IMR-90 (cell line): ENCODE data around the gene RHOB. TPM values are rescaled to one million over a fixed set of nuclear protein-coding genes. Genes with fewer than 3 reads are reported as not detected.

Source experiments
- ATAC-seq: fragments of 200-7000 bp; cut with Tn5 transposase; 2 replicates; pipeline ENCODE4 v1.9.1; 2020; ENCODE audit warnings: low read depth, mild to moderate bottlenecking, moderate library complexity
- BruUV-seq: library from RNA; stranded (reverse); fragments of 400-500 nt; replicated peaks from 2 replicates; lab custom pipeline; 2021; lab: Mats Ljungman, UMichigan
- CTCF ChIA-PET: fragments of 300-600 bp; formaldehyde crosslinking; extraction: SDS; loops from one replicate; lab custom pipeline; 2021; ENCODE audit warnings: antibody characterized with exemption; lab: Yijun Ruan, JAX
- POLR2A ChIA-PET: fragments of 300-600 bp; sonication (Branson Sonifier 250); formaldehyde crosslinking; loops from one replicate; lab custom pipeline; 2022; ENCODE audit warnings: antibody characterized with exemption; ENCODE audit not compliant: unreplicated experiment; lab: Charles Lee
- DNase-seq: peaks from one replicate; pipeline ENCODE4 v3.0.0; 2013
- H2AFZ ChIP-seq: replicated peaks from 2 replicates; pipeline ENCODE3; 2013; ENCODE audit warnings: low read length, mild to moderate bottlenecking; ENCODE audit not compliant: poor library complexity
- H2AK5ac ChIP-seq: 2 replicates; pipeline ENCODE4 v1.6.1; 2013; ENCODE audit warnings: low read depth, low read length, inconsistent platforms
- H2AK9ac ChIP-seq: replicated peaks from 2 replicates; pipeline ENCODE3; 2013; ENCODE audit warnings: mild to moderate bottlenecking, low read depth, low read length, moderate library complexity; ENCODE audit not compliant: poor library complexity
- H2BK120ac ChIP-seq: 2 replicates; pipeline ENCODE4 v1.6.1; 2013; ENCODE audit warnings: low read depth, low read length, inconsistent platforms
- H2BK15ac ChIP-seq: 3 replicates; pipeline ENCODE4 v1.6.1; 2013; ENCODE audit warnings: low read depth, low read length, inconsistent platforms
- H2BK20ac ChIP-seq: 2 replicates; pipeline ENCODE4 v1.6.1; 2013; ENCODE audit warnings: low read depth, mild to moderate bottlenecking, inconsistent platforms, low read length, moderate library complexity
- H2BK5ac ChIP-seq: 2 replicates; pipeline ENCODE4 v1.6.1; 2013; ENCODE audit warnings: mild to moderate bottlenecking, low read depth, low read length, inconsistent platforms; ENCODE audit not compliant: poor library complexity, severe bottlenecking
- H3K14ac ChIP-seq: replicated peaks from 2 replicates; pipeline ENCODE4 v1.6.1; 2013; ENCODE audit warnings: low read depth, low read length, inconsistent platforms
- H3K18ac ChIP-seq: 2 replicates; pipeline ENCODE4 v1.6.1; 2013; ENCODE audit warnings: low read depth, low read length, control low read depth
- H3K23ac ChIP-seq: 2 replicates; pipeline ENCODE4 v1.6.1; 2013; ENCODE audit warnings: low read depth, low read length, inconsistent platforms
- H3K27ac ChIP-seq: 2 replicates; pipeline ENCODE4 v1.5.1; 2013; ENCODE audit warnings: mild to moderate bottlenecking, control low read depth, low read length; ENCODE audit not compliant: insufficient read depth
- H3K27me3 ChIP-seq: 2 replicates; pipeline ENCODE4 v1.6.1; 2013; ENCODE audit warnings: low read length; ENCODE audit not compliant: control insufficient read depth, insufficient read depth
- H3K36me3 ChIP-seq: 2 replicates; pipeline ENCODE4 v1.6.1; 2013; ENCODE audit warnings: low read length, mixed read lengths; ENCODE audit not compliant: control insufficient read depth, insufficient read depth
- H3K4ac ChIP-seq: 2 replicates; pipeline ENCODE4 v1.6.1; 2013; ENCODE audit warnings: low read depth, low read length, inconsistent platforms
- H3K4me1 ChIP-seq: 2 replicates; pipeline ENCODE4 v1.6.1; 2013; ENCODE audit warnings: low read length, mixed read lengths; ENCODE audit not compliant: control insufficient read depth, insufficient read depth
- H3K4me2 ChIP-seq: 2 replicates; pipeline ENCODE4 v1.6.1; 2013; ENCODE audit warnings: low read depth, mild to moderate bottlenecking, control low read depth, low read length, moderate library complexity
- H3K4me3 ChIP-seq: 2 replicates; pipeline ENCODE4 v1.5.1; 2013; ENCODE audit warnings: low read depth, mild to moderate bottlenecking, control low read depth, low read length, moderate library complexity; ENCODE audit not compliant: insufficient read depth
- H3K56ac ChIP-seq: 2 replicates; pipeline ENCODE4 v1.6.1; 2013; ENCODE audit warnings: low read length, inconsistent platforms; ENCODE audit not compliant: insufficient read depth; ENCODE audit errors: extremely low read depth
- H3K79me1 ChIP-seq, 2 experiments: 2 replicates each; pipeline ENCODE4 v1.6.1; 2013; ENCODE audit warnings: low read length in 2 of 2, inconsistent platforms in 1 of 2, low read depth in 1 of 2
- H3K9ac ChIP-seq: 2 replicates; pipeline ENCODE4 v1.6.1; 2013; ENCODE audit warnings: low read depth, low read length, control low read depth
- H3K9me1 ChIP-seq: 2 replicates; pipeline ENCODE4 v1.6.1; 2013; ENCODE audit warnings: low read length, inconsistent platforms; ENCODE audit not compliant: insufficient read depth
- H3K9me3 ChIP-seq: 2 replicates; pipeline ENCODE4 v1.6.1; 2013; ENCODE audit warnings: low read length; ENCODE audit not compliant: control insufficient read depth, insufficient read depth
- H4K20me1 ChIP-seq: 2 replicates; pipeline ENCODE4 v1.6.1; 2013; ENCODE audit warnings: low read length, inconsistent platforms; ENCODE audit not compliant: insufficient read depth
- H4K5ac ChIP-seq: 2 replicates; pipeline ENCODE4 v1.6.1; 2013; ENCODE audit warnings: mild to moderate bottlenecking, low read depth, low read length, control low read depth
- H4K8ac ChIP-seq, 2 experiments: 2 replicates each; pipeline ENCODE4 v1.6.1; 2013; ENCODE audit warnings: low read depth in 2 of 2, low read length in 2 of 2, control low read depth in 1 of 2, inconsistent platforms in 1 of 2
- H4K91ac ChIP-seq: 2 replicates; pipeline ENCODE4 v1.6.1; 2013; ENCODE audit warnings: low read depth, low read length, inconsistent platforms; ENCODE audit not compliant: insufficient read depth
- CEBPB ChIP-seq: IDR thresholded peaks from 2 replicates; pipeline ENCODE4 v1.6.1; 2012; ENCODE audit warnings: low read depth, low read length, improper control_type of control experiment
- ELK1 ChIP-seq: fragments of 150-350 bp; IDR thresholded peaks from 2 replicates; pipeline ENCODE4 v1.6.1; 2016; ENCODE audit warnings: low read depth, mild to moderate bottlenecking, low read length, moderate library complexity, borderline replicate concordance
- MAFK ChIP-seq: IDR thresholded peaks from 2 replicates; pipeline ENCODE4 v1.6.1; 2012; ENCODE audit warnings: low read depth, low read length, improper control_type of control experiment
- MAZ ChIP-seq: IDR thresholded peaks from 2 replicates; pipeline ENCODE4 v1.6.1; 2012; ENCODE audit warnings: low read depth, mild to moderate bottlenecking, low read length, improper control_type of control experiment, moderate library complexity, borderline replicate concordance
- MXI1 ChIP-seq: IDR thresholded peaks from 2 replicates; pipeline ENCODE4 v1.6.1; 2012; ENCODE audit warnings: low read depth, mild to moderate bottlenecking, low read length, moderate library complexity, borderline replicate concordance
- NFE2L2 ChIP-seq: fragments of 150-350 bp; IDR thresholded peaks from 2 replicates; pipeline ENCODE4 v1.6.1; 2016; ENCODE audit warnings: low read depth, mild to moderate bottlenecking, low read length
- RCOR1 ChIP-seq: IDR thresholded peaks from 2 replicates; pipeline ENCODE4 v1.6.1; 2012; ENCODE audit warnings: mild to moderate bottlenecking, low read length, improper control_type of control experiment; ENCODE audit not compliant: insufficient replicate concordance
- SMC3 ChIP-seq: fragments of 150-350 bp; IDR thresholded peaks from 2 replicates; pipeline ENCODE4 v1.6.1; 2016; ENCODE audit warnings: low read depth, mild to moderate bottlenecking, antibody characterized with exemption, low read length, moderate library complexity
- WGBS, 2 experiments: methylation state at CpG; one replicate each; pipeline versions ENCODE4 v1.1.5 to v1.1.7; 2013; ENCODE audit warnings: missing lambda C conversion rate in 2 of 2; ENCODE audit not compliant: insufficient read length in 1 of 2; ENCODE audit errors: extremely low coverage in 2 of 2; 5-methylcytosine and 5-hydroxymethylcytosine counted together
- dilution Hi-C: fragments of 300-500 bp; cut with HindIII; formaldehyde crosslinking; loops from one replicate; pipeline ENCODE4 v1.14.3; 2018; ENCODE audit warnings: low sequenced_read_pairs; ENCODE audit not compliant: unreplicated experiment
- in situ Hi-C: fragments of 300-500 bp; cut with MboI; formaldehyde crosslinking; loops from 3 replicates; pipeline ENCODE4 v1.14.3; 2019; ENCODE audit warnings: low sequenced_read_pairs, inconsistent platforms, mixed read lengths
- intact Hi-C: fragments of 100-400 bp; cut with micrococcal nuclease; formaldehyde crosslinking; loops from 2 replicates; pipeline ENCODE4 v1.10.0; 2022
- polyA plus RNA-seq, 3 experiments: library from polyadenylated mRNA; depleted of rRNA; stranded (reverse); fragments of >200 nt; gene quantifications; 2 replicates each; pipeline ENCODE4 v1.2.3, GENCODE V29; 2012; ENCODE audit warnings: low replicate concordance in 1 of 3
- total RNA-seq: library from RNA; depleted of rRNA; stranded (reverse); fragments of >200 nt; gene quantifications from 2 replicates; pipeline ENCODE4 v1.2.3, GENCODE V29; 2012

The RHOB gene
- total and polyA plus RNA-seq, 2 of the 4 experiments (the other 2 are of a cell fraction) = 112 to 149 TPM

GRCh38 chr2:20419752-20420151 lies 27.1 kb upstream of the RHOB start:
- peak overlapping the region; percentile 92 for H2AK5ac ChIP-seq
- dilution Hi-C loops = no loop called here
- no peaks in the 10 kb centered on the region for H4K20me1 ChIP-seq
- H3K4ac ChIP-seq = peak overlapping the region; percentile 69
- no peak overlapping the region for H2AFZ ChIP-seq
- H3K9me1 ChIP-seq = peaks cover 20% of the 10 kb centered on the region
- no peaks in the 10 kb centered on the region for H3K27me3 ChIP-seq
- no peak for DNase-seq
- H2BK20ac ChIP-seq = peak overlapping the region; percentile 84; the same call in 1 of the 2 replicates
- H2BK120ac ChIP-seq = peak overlapping the region; percentile 61
- peak overlapping the region; percentile 38; the same call in 1 of the 3 replicates for H2BK15ac ChIP-seq
- peak overlapping the region; percentile 3 for H2AK9ac ChIP-seq
- intact Hi-C loops = no loop called here
- no peak overlapping the region; the same call in 1 of the 2 replicates for H4K5ac ChIP-seq
- peak overlapping the region; percentile 6 for H4K91ac ChIP-seq
- POLR2A ChIA-PET = interaction anchor here (0.9 kb wide), 1 partner anchor 30 kb away, joined by 3 read pairs; no protein-coding TSS in a partner anchor
- H3K4me2 ChIP-seq = no peak overlapping the region
- CTCF ChIA-PET = interaction anchor here (0.5 to 2.2 kb wide), 3 partner anchors 8 to 24 kb away, joined by 3 to 9 read pairs (median 4); no protein-coding TSS in a partner anchor
- no peak overlapping the region for H2BK5ac ChIP-seq
- no peak overlapping the region for H3K18ac ChIP-seq
- H3K14ac ChIP-seq = peak overlapping the region; percentile 83; the same call in 1 of the 2 replicates
- no TSS peak for BruUV-seq
- H3K9ac ChIP-seq = no peak overlapping the region
- H3K36me3 ChIP-seq = no peaks in the 10 kb centered on the region
- H3K4me3 ChIP-seq = no peak overlapping the region
- H3K9me3 ChIP-seq = no peaks in the 10 kb centered on the region
- no peak overlapping the region for H3K23ac ChIP-seq
- WGBS, 2 experiments = 89% methylated on average over 6 of the region's 9 CpGs; no CpG with 5 or more reads in 1 of the 2 experiments
- no peak for TF ChIP-seq ELK1
- TF ChIP-seq CEBPB = no peak
- TF ChIP-seq MAFK = no peak
- TF ChIP-seq MXI1 = no peak
- TF ChIP-seq SMC3 = no peak
- TF ChIP-seq MAZ = no peak
- no peak for TF ChIP-seq RCOR1
- no peak for TF ChIP-seq NFE2L2
- H3K56ac ChIP-seq = no peak overlapping the region
- H3K27ac ChIP-seq = no peak overlapping the region
- ATAC-seq = no peak
- in situ Hi-C loops = no loop called here
- peaks cover 0 to 3% of the 10 kb centered on the region in 2 experiments; a peak in 1 of 4 replicates for H3K79me1 ChIP-seq
- peaks cover 30% of the 10 kb centered on the region for H3K4me1 ChIP-seq
- H4K8ac ChIP-seq = peak overlapping the region in 1 of 2 experiments; percentile 1; a peak in 1 of 4 replicates
